Omental fat pad (tissue), 4 donors: ENCODE data around the gene WASHC4. TPM values are rescaled to one million over a fixed set of nuclear protein-coding genes. Genes with fewer than 3 reads are reported as not detected.

ENCODE experiments used
- ATAC-seq: fragments of 150-250 bp; one replicate; pipeline ENCODE4 v1.9.1; 2016; ENCODE audit warnings: mild to moderate bottlenecking, moderate library complexity; ENCODE audit not compliant: low FRiP score
- DNase-seq: peaks from one replicate; pipeline ENCODE4 v3.0.0-alpha.2; 2019; ENCODE audit warnings: low spot score
- total RNA-seq, 4 donors: library from RNA; depleted of rRNA; stranded (reverse); fragments of >200 nt; gene quantifications; one replicate each; pipeline ENCODE4 v1.1.0, GENCODE V29; 2016
- TF ChIP-seq, protein P1 (sequence below), 3 donors: fragments of 450-650 bp; IDR thresholded peaks; one replicate each; pipeline ENCODE4 v1.5.1; 2016 to 2017; ENCODE audit warnings: antibody characterized with exemption in 3 of 3, mild to moderate bottlenecking in 3 of 3, moderate library complexity in 2 of 3

WASHC4 gene
- total RNA-seq, 4 donors from 2014 or later, result 43.9 to 130 (median 58.4) TPM

DNA sequence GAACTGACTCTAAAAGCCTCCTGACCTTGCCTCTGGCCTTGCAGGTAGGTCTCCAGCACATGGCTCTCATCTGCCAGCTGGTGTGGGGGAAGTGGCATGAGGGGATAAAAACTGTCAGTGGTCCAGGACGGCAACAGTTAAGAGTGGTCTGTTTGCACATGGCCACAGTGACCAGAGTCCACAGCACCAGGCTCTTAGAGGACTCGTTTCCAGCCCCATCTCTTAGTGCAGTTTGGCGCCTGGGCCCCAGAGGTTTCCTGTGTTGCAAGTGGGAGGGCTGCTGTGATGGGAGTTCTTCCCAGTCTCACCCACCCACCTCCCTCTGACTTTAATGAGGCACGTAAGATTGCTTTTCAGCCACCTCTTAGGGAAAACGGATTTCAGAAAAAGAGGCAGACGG lies 91.4 kb downstream of the WASHC4 start:
- ATAC-seq (no peak), DNase-seq (no peak)
- TF ChIP-seq, protein P1, sequence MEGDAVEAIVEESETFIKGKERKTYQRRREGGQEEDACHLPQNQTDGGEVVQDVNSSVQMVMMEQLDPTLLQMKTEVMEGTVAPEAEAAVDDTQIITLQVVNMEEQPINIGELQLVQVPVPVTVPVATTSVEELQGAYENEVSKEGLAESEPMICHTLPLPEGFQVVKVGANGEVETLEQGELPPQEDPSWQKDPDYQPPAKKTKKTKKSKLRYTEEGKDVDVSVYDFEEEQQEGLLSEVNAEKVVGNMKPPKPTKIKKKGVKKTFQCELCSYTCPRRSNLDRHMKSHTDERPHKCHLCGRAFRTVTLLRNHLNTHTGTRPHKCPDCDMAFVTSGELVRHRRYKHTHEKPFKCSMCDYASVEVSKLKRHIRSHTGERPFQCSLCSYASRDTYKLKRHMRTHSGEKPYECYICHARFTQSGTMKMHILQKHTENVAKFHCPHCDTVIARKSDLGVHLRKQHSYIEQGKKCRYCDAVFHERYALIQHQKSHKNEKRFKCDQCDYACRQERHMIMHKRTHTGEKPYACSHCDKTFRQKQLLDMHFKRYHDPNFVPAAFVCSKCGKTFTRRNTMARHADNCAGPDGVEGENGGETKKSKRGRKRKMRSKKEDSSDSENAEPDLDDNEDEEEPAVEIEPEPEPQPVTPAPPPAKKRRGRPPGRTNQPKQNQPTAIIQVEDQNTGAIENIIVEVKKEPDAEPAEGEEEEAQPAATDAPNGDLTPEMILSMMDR (IDR thresholded peaks at IDR 0.05), result no peak

DNA sequence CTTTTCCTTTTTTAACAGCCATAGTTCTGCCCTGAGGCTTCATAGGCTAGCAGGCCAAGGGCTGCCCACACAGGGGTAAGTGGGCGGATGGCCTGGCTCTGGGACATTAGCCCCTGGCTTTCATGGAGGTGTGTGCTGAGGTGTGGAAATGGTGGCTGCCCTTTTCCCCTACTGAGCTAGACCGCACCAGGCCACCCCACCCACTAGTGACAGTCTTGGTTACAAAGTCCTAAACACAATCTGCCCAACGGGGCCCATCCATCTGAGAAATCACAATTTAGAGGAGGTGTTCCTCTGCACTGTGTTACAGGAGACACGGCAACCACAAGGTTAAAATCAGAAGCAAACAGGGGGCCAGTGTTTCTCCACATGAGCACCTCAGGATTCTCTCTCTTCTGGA lies 92.9 kb downstream of the WASHC4 start:
- ATAC-seq, result no peak

DNA sequence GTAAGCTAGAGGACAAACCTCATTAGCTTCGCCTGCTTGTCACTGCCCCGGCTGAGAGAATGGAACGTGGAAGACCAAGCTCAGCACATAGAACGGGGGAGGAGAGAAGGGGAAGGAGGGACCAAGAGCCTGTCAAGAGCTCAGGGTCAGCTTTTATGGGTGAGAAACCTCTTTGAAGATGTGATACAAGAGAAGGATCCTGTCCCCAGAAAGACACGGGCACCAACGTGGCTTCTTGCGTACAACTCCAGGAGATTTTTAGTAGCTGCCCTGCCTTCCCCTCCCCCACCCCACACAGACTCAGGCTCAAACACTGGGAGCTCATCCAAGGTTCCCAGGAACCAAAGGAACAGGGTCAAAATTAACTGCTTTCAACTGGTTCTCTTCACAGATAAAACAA lies 93.8 kb downstream of the WASHC4 start:
- ATAC-seq (no peak), DNase-seq (no peak)
- TF ChIP-seq, protein P1 (IDR thresholded peaks at IDR 0.05), result no peak

More for the DNA sequence above, 92.9 kb downstream of the WASHC4 start:
- DNase-seq, result no peak
- TF ChIP-seq, protein P1 (IDR thresholded peaks at IDR 0.05), result no peak

DNA sequence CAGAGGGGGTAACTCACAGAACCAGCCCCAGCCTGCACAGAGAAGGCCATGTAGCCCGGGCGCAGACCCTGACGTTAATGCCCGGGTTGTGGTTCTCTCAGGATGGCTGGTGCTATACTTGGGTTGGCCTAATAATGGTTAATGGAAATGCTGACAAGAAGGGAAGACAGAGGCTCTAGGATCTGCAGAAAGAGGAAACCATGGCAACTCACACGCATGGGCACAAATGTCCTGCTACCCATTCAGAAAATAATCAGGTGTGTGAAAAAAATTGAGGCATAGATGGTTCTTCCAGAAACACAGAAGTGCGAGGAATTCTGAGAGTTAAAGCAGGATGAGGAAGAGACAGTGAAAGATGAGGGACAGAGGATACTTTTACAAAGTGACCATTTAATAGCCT lies 94.7 kb downstream of the WASHC4 start:
- DNase-seq (no peak), ATAC-seq (no peak)
- TF ChIP-seq, protein P1 (IDR thresholded peaks at IDR 0.05), result no peak

DNA sequence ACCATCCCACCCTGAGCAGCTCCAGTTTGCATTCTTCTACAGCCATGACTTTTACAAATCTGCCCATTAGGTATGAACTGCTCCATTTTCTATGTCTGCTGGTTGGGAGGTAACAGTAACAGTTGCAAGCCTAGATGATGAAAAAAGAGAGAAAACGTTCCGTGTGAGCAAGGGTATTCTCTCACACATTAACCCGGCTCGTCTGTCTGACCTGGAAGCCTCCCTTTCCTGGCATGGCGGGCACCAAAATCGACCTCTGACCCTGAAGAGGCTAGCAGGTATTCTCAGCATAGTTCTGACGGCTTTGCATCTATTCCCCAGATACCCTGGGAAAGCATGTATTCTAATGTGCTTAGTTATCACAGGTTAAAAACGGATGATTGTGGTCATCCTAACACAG lies 96.6 kb downstream of the WASHC4 start:
- DNase-seq, result no peak
- TF ChIP-seq, protein P1 (IDR thresholded peaks at IDR 0.05), result no peak
- ATAC-seq, result no peak

DNA sequence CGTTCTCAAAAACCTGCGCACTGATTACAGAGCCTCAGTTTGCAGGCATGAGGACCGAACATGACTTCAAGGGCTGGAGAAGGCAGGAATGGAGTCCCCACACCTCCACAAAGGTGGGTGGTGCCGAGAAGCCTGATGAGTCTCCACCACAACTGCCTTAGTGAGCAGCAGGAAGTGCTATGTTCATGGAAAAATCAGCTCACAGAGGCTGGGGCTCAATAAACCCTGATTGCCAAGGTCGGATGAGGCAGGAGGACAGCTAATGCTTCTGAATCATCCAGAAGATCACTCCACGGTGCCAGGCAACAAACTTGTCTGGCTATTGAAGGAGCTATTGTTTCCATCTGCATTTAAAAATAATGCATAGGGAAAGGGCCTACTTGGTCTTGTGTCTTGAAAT lies 97.4 kb downstream of the WASHC4 start:
- no peak for ATAC-seq
- TF ChIP-seq, protein P1 (IDR thresholded peaks at IDR 0.05), result no peak
- no peak for DNase-seq

DNA sequence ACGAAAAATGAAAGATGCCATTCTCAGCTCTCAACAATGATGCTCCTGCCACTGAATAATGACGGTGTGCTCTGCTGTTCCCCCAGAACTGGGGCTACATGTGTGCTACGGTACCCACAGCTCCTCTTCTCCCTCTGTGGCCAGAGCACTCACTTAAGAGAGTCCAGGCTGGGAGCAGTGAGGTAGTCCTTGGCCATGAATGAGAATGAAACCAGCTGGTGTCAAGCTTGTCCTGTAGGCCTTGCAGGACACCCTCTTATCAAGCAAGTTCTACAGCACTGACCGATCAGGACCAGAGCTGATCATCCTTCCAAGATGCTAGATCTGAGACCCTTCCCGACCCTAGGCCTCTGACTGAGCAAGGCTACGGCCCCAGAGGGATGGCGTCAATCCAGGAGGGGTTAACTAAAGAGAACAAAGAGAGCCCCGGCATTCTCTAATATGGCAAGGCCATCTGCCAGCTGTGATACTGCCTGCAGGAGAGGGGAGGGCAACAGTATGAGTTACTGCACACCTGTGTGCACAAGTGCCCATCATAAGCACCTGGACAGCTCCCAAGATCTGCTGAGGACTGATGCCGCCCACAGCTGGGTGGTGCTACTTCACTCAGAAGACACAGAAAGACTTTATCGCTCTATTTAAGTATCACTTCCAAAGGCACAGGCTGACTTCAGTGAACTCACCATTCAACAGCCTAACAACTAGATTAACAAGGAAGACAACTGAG lies 98.0 kb downstream of the WASHC4 start:
- DNase-seq (no peak), ATAC-seq (no peak)
- TF ChIP-seq, protein P1 (IDR thresholded peaks at IDR 0.05), result no peak
